OCI-LY1 (cell line): ENCODE data around the gene PLEKHF1.

ENCODE experiments used
- H2AFZ ChIP-seq: fragments of 200-600 bp; sonication (generic), shearing (Covaris generic); 2 replicates; pipeline ENCODE4 v1.6.0; 2014; ENCODE audit warnings: antibody characterized with exemption, mild to moderate bottlenecking, low read length
- H3F3A ChIP-seq: fragments of 200-600 bp; sonication (generic), shearing (Covaris generic); 2 replicates; pipeline ENCODE4 v1.6.0; 2014; ENCODE audit warnings: mild to moderate bottlenecking, antibody characterized with exemption, low read length, moderate library complexity; ENCODE audit not compliant: insufficient read depth
- H3K27ac ChIP-seq: fragments of 200-600 bp; sonication (generic); 2 replicates; pipeline ENCODE4 v1.5.1; 2014; ENCODE audit warnings: low read length, mixed run types, mild to moderate bottlenecking, low read depth; ENCODE audit not compliant: poor library complexity, severe bottlenecking
- H3K27me3 ChIP-seq: fragments of 200-600 bp; sonication (generic); 2 replicates; pipeline ENCODE4 v1.6.0; 2014; ENCODE audit warnings: antibody characterized with exemption, mild to moderate bottlenecking, low read length, moderate library complexity; ENCODE audit not compliant: insufficient read depth
- H3K36me3 ChIP-seq: fragments of 200-600 bp; sonication (generic); 2 replicates; pipeline ENCODE4 v1.6.1; 2014; ENCODE audit warnings: mild to moderate bottlenecking, antibody characterized with exemption, low read length, moderate library complexity, mixed read lengths; ENCODE audit not compliant: insufficient read depth
- H3K4me1 ChIP-seq: fragments of 200-600 bp; sonication (generic); 2 replicates; pipeline ENCODE4 v1.5.1; 2014; ENCODE audit warnings: mild to moderate bottlenecking, low read length, moderate library complexity; ENCODE audit not compliant: insufficient read depth, severe bottlenecking
- H3K4me2 ChIP-seq: fragments of 200-600 bp; sonication (generic), shearing (Covaris generic); 2 replicates; pipeline ENCODE4 v1.6.1; 2014; ENCODE audit warnings: low read length
- H3K4me3 ChIP-seq: fragments of 200-600 bp; sonication (generic); 2 replicates; pipeline ENCODE4 v1.5.1; 2014; ENCODE audit warnings: low read length, low read depth, mild to moderate bottlenecking, mixed read lengths; ENCODE audit not compliant: poor library complexity, severe bottlenecking
- H3K79me2 ChIP-seq: fragments of 200-600 bp; shearing (Covaris generic); 2 replicates; pipeline ENCODE4 v1.6.1; 2016; ENCODE audit warnings: mixed run types, low read length, mixed read lengths; ENCODE audit not compliant: insufficient read depth
- H3K9ac ChIP-seq: fragments of 200-600 bp; sonication (generic), shearing (Covaris generic); 2 replicates; pipeline ENCODE4 v1.6.1; 2014; ENCODE audit warnings: mild to moderate bottlenecking, low read length, mixed read lengths
- H3K9me2 ChIP-seq: fragments of 200-600 bp; sonication (generic), shearing (Covaris generic); 2 replicates; pipeline ENCODE4 v1.6.1; 2014; ENCODE audit warnings: low read depth, mild to moderate bottlenecking, low read length, mixed read lengths
- H3K9me3 ChIP-seq: fragments of 200-600 bp; shearing (Covaris generic); 2 replicates; pipeline ENCODE4 v1.6.1; 2014; ENCODE audit warnings: low read length, mixed read lengths
- H4K20me1 ChIP-seq: fragments of 200-600 bp; sonication (generic), shearing (Covaris generic); 2 replicates; pipeline ENCODE4 v1.6.0; 2016; ENCODE audit warnings: mild to moderate bottlenecking, low read length; ENCODE audit not compliant: insufficient read depth
- CTCF ChIP-seq: fragments of 200-600 bp; sonication (generic), shearing (Covaris generic); IDR thresholded peaks from 2 replicates; pipeline ENCODE4 v1.5.1; 2017; ENCODE audit warnings: mild to moderate bottlenecking, antibody characterized with exemption, low read length, moderate library complexity, mixed read lengths
- EZH2 ChIP-seq: fragments of 200-600 bp; sonication (generic), shearing (Covaris generic); IDR thresholded peaks from 2 replicates; pipeline ENCODE4 v1.8.0; 2017; ENCODE audit warnings: borderline replicate concordance, mixed run types, mild to moderate bottlenecking, antibody characterized with exemption, low read length, moderate library complexity, mixed read lengths

The PLEKHF1 gene

DNA sequence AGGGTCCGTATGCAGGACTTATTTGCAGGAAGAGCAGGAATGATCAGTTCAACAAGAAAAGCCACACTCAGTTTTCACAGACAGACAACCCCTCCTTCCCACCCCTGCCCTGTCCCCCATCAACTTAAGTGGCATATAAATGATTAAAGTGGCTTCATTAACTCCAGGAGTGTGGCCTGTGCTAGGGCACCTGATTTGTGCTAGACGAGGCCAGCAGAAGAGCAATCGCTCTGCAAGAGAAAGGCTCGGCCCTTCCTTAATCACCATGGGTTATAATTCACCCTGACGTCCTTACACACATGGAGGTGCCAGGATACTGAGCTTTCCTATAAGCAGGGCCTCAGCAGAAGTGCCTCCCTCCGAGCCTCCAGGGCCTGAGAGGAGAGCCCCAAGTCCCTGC, 35.2 kb downstream of the PLEKHF1 start:
- Histone ChIP-seq H3K9ac (no peak overlapping the region), H4K20me1 (no peaks in the 10 kb centered on the region), H3K4me3 (no peak overlapping the region), H3K79me2 (no peaks in the 10 kb centered on the region), H3K27ac (no peak overlapping the region), H3F3A (no peaks in the 10 kb centered on the region), H3K9me3 (no peaks in the 10 kb centered on the region), H3K36me3 (peaks cover 9% of the 10 kb centered on the region), H3K9me2 (no peaks in the 10 kb centered on the region), H3K4me1 (no peaks in the 10 kb centered on the region), H2AFZ (no peak overlapping the region), H3K27me3 (no peaks in the 10 kb centered on the region), H3K4me2 (no peak overlapping the region)
- TF ChIP-seq CTCF (no peak), EZH2 (no peak)

DNA sequence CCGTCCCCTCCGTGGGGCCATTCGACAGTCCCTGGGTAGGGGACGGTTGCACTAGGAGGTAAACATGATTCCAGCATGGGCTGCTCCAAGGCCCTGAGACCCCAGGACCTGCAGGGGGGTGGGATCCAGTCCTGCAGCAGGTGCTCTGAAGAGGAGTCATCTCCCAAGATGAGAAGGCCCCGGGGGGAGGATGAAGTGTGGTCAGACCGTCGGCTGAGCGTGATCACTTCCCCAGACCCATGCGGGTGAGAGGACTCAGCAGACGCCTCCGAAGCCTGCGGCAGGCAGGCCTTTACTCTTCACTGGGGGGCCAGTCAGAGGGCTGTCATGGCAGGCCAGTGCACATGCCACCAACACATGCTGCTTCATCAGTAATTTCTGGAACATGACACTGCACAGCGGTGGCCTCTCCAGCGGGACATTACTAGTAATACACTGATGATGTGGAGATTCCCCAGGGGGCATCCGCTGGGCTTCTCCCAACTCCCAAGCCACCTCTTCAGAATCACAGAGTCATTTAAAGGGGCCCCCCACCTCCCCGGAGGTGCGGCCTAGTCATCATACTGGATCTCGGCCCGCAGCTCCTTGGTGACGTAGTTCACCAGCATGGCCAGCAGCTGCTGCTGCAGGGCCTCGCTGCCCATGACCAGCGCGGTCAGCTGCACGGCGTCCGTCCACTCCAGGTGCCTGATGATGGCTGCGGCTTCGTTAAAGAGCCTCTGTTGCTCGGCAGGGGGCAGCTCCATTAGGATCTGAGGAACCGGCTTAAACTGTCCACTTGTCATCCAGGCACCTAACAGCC, 37.1 kb downstream of the PLEKHF1 start:
- Histone ChIP-seq H2AFZ (no peak overlapping the region), H3K9me2 (no peaks in the 10 kb centered on the region), H3K4me3 (no peak overlapping the region), H3K9me3 (no peaks in the 10 kb centered on the region), H3K4me1 (no peaks in the 10 kb centered on the region), H3K9ac (no peak overlapping the region), H3K27ac (no peak overlapping the region), H3K27me3 (no peaks in the 10 kb centered on the region), H3K79me2 (no peaks in the 10 kb centered on the region), H3F3A (no peaks in the 10 kb centered on the region), H3K36me3 (peaks cover 9% of the 10 kb centered on the region), H4K20me1 (no peaks in the 10 kb centered on the region), H3K4me2 (no peak overlapping the region)
- TF ChIP-seq EZH2 (no peak), CTCF (no peak)

DNA sequence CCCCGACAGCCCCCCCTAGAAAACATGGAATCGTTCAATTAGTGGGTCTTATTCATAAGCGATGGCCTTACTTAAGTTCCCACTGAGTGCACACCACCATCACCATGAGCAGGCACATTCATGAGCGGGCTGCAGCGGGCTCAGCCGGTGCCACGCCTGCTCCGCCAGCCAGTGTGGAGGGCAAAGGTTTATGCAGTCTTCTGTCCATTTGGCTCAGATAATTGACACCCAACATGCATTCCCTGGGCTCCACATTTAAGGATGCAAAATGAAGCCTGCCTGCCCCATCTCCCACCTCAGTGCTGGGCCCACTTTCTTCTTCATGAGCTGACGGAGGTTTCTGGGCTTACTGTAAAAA, 37.7 kb downstream of the PLEKHF1 start:
- Histone ChIP-seq H3K36me3 (peaks cover 9% of the 10 kb centered on the region), H3K9me3 (no peaks in the 10 kb centered on the region), H3K4me1 (no peaks in the 10 kb centered on the region), H3K4me3 (no peak overlapping the region), H3F3A (no peaks in the 10 kb centered on the region), H3K79me2 (no peaks in the 10 kb centered on the region), H3K27me3 (no peaks in the 10 kb centered on the region), H2AFZ (no peak overlapping the region), H3K4me2 (no peak overlapping the region), H4K20me1 (no peaks in the 10 kb centered on the region), H3K9ac (no peak overlapping the region), H3K27ac (no peak overlapping the region), H3K9me2 (no peaks in the 10 kb centered on the region)
- TF ChIP-seq EZH2 (no peak), CTCF (no peak)
